NCI-H1930 (cell line): Measurements from ENCODE around the gene RRAGD.

Experiments used
- DNase-seq, 2 experiments: peaks; one replicate each; lab custom pipeline; 2025; lab: John Stamatoyannopoulos, UW

Gene RRAGD

GRCh38 chr6:89412071-89413005 lies at the start of gene RRAGD:
TSS of gene RRAGD (minus strand) at chr6:89412273. CDS start at chr6:89411993, 280 bp downstream.
- peak; percentile 42 to 57 for DNase-seq

- DNase-seq: no peak
Measured at GRCh38 chr6:89460713-89461112, 48.6 kb upstream of the RRAGD start.

GRCh38 chr6:89459501-89459900 lies 47.4 kb upstream of the RRAGD start:
- DNase-seq: no peak

- no peak for DNase-seq
Measured at GRCh38 chr6:89458704-89459103, 46.6 kb upstream of the RRAGD start.

GRCh38 chr6:89454300-89454699 lies 42.2 kb upstream of the RRAGD start:
- DNase-seq: no peak

GRCh38 chr6:89452281-89452680 lies 40.2 kb upstream of the RRAGD start:
- DNase-seq: no peak

- no peak for DNase-seq
Measured at GRCh38 chr6:89449193-89449592, 37.1 kb upstream of the RRAGD start.

GRCh38 chr6:89443658-89444057 lies 31.6 kb upstream of the RRAGD start:
- DNase-seq: no peak

- DNase-seq: no peak
Measured at GRCh38 chr6:89440200-89440599, 28.1 kb upstream of the RRAGD start.

GRCh38 chr6:89439014-89439413 lies 26.9 kb upstream of the RRAGD start:
- no peak for DNase-seq

GRCh38 chr6:89438248-89438647 lies 26.2 kb upstream of the RRAGD start:
- DNase-seq: no peak

- no peak for DNase-seq
Measured at GRCh38 chr6:89436226-89436625, 24.2 kb upstream of the RRAGD start.

GRCh38 chr6:89434954-89435353 lies 22.9 kb upstream of the RRAGD start:
- DNase-seq: no peak

- DNase-seq: no peak
Measured at GRCh38 chr6:89434150-89434499, 22.1 kb upstream of the RRAGD start.

GRCh38 chr6:89433252-89434149 lies 21.4 kb upstream of the RRAGD start:
- DNase-seq: no peak

- DNase-seq: peak in 1 of 2 experiments; percentile 73
Measured at GRCh38 chr6:89432875-89433251, 20.8 kb upstream of the RRAGD start, which contains the start of gene ANKRD6. TSS of gene ANKRD6 (plus strand) at chr6:89433152. CDS start at chr6:89566977, 133,825 bp downstream.

GRCh38 chr6:89430201-89430962 lies 18.3 kb upstream of the RRAGD start:
- DNase-seq: no peak

GRCh38 chr6:89416796-89417195 lies 4.7 kb upstream of the RRAGD start:
- DNase-seq: no peak

- DNase-seq: no peak
Measured at GRCh38 chr6:89415185-89415584, 3.1 kb upstream of the RRAGD start.

GRCh38 chr6:89414215-89414614 lies 2.1 kb upstream of the RRAGD start:
- no peak for DNase-seq

GRCh38 chr6:89413006-89413400 lies 930 bp upstream of the RRAGD start:
- no peak for DNase-seq
